Measurements from ENCODE around the gene PIK3R5.

The PIK3R5 gene

DNA sequence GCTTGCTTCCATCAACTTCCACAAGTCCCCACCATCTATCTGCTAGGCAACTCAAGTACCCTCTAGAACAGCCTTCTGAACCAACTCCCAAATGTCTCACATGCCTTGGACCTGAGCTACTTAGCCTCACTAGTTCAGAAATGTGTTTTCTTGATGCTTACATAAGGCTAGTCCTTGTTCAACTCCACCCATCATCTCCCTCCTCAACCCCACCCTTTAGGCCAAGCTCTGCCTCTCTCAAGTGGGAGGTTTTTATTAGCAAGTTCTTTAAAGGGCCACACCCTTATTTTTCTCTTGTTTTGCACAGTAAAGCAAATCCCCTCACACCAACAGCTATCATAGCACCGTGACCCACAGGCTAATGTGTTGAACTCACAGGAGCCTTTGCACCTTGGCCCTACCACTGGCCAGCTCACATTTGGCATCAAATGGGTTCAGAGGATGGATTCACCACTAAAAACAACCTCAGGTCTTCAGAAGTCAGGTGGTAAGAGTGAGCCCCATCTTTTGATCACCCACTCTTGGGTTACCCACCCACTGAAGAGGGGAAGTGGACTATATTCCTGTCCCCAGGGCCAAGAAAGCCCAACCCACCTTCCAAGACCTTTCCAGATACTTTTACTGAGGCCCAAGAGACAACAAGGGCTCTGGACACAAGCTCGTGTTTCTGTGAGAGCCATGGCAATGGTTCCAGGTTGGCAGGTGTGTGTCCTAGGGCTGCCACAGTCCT, 12.2 kb downstream of the PIK3R5 start:
- no peak for DNase-seq (ENCODE audit: low read depth)

- no peak for DNase-seq (ENCODE audit: low read depth)
Measured at GRCh38 chr17:8952191-8952590, 13.3 kb downstream of the PIK3R5 start.

GRCh38 chr17:8951206-8951605, 14.3 kb downstream of the PIK3R5 start:
- DNase-seq (ENCODE audit: low read depth): no peak

- no peak for DNase-seq (ENCODE audit: low read depth)
Measured at GRCh38 chr17:8949061-8949661, 16.3 kb downstream of the PIK3R5 start.

DNA sequence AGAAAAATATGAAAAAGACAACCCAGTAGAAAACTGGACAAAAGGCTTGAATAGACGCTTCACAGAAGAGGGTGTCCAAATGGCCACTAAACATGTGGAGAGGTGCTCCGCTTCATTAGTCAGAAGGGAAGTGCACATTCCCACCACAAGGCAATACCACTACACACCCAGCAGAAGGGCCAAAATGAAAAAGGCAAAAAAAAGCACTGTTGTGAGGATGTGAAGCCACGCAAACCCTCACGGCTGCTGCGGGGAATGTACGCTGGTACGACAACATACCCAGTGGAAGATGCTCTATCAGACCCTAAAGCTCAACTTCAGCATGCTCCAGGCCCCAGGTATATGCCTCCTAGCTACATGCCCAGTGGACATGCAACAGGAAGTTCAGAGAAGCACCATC, 17.0 kb downstream of the PIK3R5 start:
- no peak for DNase-seq (ENCODE audit: low read depth)

GRCh38 chr17:8947201-8947600, 18.3 kb downstream of the PIK3R5 start:
- no peak for DNase-seq (ENCODE audit: low read depth)

GRCh38 chr17:8946476-8946875, 19.0 kb downstream of the PIK3R5 start:
- DNase-seq (ENCODE audit: low read depth): no peak

DNA sequence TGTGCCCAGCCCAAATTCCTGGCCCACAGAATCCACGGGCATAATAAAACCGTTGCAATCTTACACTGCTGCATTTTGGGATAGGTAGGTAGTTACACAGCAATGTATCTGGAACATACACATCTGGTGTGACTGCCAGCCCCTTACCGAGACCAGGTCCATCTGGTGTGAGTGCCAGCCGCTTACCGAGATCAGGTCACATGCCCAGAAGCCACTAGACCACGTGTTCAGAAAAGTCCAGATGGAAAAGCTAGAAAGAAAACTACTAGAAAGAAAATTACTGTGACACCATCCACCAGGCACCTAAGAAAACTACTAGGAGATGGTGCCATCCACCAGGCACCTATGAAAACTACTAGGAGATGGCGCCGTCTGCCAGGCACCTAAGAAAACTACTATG, 19.4 kb downstream of the PIK3R5 start:
- no peak for DNase-seq (ENCODE audit: low read depth)

- DNase-seq (ENCODE audit: low read depth): no peak
Measured at GRCh38 chr17:8944748-8945147, 20.8 kb downstream of the PIK3R5 start.

- no peak for DNase-seq (ENCODE audit: low read depth)
Measured at GRCh38 chr17:8944083-8944482, 21.4 kb downstream of the PIK3R5 start.

DNA sequence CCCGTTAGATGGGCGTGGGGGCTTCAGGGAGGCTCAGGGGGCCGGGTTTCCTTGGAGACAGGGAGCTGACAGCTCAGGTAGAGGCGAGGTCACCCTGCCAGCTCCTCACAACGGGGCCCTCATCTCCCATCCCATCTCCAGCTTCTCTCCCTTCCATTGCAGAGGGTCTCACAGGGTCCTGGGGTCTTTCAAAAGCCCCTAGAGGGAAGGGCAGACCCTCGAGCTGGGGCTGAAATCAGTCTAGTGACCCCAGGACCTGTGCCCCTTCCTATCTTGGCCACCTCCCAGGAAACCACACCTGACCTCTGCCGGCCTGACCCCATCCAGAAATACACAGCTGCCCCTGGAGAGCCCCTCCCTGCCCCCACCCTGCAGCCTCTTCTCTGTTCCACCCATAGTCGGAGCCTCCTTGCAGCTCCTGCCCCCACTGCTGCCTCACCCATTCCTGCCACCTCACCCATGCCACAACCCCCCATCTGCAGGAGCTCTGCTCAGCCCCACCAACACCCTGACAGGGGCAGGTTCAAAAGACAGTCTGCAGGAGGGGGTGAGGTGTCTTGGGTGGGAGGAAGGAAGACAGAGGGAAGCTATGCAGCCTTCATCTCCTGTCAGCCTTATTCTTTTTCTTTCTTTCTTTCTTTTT, 23.4 kb downstream of the PIK3R5 start:
- no peak for DNase-seq (ENCODE audit: low read depth)

DNA sequence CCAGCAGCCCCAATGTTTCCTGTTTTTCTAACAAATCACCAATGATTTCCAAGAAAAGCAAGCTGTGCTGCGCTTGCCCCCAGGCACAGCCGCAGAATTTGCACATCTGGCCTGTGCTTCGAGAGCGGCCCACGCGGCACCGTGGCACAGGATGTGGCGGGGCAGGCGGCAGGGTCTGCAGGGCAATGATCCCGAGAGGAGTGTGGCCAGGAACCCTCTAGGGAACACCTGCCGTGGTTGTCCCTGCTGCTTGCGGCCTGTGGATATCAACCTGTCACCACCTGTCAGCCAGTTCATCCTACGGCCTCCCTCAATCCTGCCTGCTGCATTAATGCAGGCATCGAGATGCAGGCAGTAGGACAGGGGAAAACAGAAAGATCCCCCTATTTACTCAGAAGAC, 24.0 kb downstream of the PIK3R5 start:
- DNase-seq (ENCODE audit: low read depth): no peak

DNA sequence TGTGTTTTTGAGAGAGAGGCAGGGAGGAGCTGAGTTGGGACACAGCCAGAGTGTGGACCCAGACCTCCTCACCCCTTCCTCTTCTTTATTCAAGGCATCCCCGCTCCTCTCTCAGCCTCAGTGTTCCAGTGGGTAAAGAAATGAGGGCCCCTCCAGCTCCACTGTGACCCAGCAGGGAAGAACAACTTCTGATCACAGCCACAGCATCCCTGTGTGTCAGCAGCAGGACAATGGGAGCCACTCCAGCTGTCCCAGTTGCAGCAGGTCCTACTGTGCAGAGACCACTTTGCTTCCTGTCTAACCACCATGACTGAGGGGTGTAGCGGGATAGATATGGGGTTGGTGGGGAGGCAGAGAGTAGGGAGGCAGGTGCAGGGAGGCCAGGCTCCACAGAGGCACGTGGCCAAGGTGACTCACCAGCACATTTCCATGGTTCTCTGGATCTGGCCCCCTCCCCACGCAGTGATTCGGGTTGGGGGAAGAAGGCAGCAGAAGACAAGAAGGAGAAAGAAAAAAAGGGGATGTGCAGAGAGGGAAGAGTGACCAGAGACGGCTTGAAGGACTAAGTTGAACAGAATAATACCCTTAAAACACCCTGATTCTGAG, 24.5 kb downstream of the PIK3R5 start:
- no peak for DNase-seq (ENCODE audit: low read depth)

DNA sequence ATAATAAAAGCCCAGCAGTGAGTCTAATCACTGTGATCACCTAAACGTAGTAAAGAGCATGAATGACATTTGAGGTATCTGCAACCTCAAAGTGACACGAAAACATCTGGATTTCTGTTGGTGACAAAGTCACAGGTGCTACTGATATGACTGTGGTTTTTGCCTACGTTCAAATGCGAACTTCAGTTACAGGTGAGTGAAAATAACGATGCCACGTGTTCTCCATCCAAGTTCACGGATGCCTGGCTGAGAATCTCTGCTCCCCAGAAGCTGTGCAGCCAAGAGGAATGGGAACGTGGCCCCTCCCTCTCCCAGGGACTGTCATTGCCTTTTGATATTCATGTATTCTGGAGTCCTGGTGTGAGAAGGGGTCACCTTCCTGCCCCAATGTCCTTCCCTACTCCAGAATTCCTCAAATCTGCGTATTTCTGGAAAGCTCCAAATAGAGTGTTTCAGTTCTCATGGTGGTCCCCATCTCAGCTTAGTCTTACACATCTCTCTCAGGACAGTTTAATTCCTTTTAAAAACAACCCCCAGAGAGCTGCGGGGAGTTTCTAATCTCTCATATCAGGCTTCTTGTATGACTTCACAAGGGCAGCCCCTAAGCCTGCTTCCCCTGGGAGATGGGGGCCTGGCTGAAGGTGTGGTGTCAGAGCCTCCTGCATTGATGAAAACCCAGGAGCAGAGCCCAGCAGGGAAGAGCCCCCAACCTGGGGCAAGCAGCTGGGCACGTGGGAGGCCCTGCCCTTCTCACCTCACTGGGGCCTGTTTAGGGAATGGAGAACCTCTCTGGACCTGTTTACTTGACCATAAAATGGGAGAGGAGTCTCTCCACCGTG, 25.8 kb downstream of the PIK3R5 start:
- no peak for DNase-seq (ENCODE audit: low read depth)

DNA sequence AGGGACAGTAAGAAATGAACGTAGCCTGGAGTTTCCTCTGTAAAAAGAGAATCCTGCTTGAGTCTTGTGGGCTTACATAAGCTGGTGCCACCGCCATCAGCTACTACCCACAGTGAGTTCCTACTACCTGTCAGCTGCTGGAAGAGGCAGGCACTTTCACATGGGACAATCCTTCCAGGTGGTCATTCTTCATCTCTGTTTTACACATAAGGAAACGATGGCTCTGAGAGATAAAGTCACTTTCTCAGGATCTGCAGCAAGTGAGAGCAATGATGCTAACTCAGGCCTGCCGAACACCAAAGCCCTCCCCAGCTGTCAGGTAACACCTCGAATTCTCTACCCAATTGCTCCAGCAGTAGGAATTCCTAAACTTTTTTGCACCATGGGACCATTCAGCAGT, 26.6 kb downstream of the PIK3R5 start:
- no peak for DNase-seq (ENCODE audit: low read depth)

DNA sequence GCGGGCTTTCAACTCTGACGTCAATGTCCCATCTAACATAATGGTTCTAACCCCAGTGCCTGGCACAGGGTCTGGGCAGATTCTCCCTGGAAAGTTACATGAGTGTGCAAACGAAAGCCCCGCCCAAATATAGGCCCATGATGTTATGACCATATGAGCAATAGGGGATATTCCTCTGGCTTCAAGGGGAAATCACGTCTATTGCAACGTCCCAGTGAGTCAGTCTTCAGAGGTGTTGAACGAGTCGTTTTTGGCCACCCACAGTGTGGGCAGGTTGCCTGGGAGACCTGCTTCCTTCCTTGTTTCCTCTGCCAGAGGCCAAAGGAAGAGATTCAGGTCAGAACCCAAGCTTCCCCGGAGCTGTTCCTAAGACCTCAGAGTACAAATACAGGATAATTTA, 30.3 kb downstream of the PIK3R5 start:
- peak; percentile 59 for DNase-seq (ENCODE audit: low read depth)

- DNase-seq (ENCODE audit: low read depth): no peak
Measured at GRCh38 chr17:8934346-8934745, 31.2 kb downstream of the PIK3R5 start.

- no peak for DNase-seq (ENCODE audit: low read depth)
Measured at GRCh38 chr17:8930649-8931048, 34.9 kb downstream of the PIK3R5 start.

GRCh38 chr17:8928347-8928746, 37.2 kb downstream of the PIK3R5 start:
- DNase-seq (ENCODE audit: low read depth): no peak

GRCh38 chr17:8927395-8927794, 38.1 kb downstream of the PIK3R5 start:
- DNase-seq (ENCODE audit: low read depth): no peak

- no peak for DNase-seq (ENCODE audit: low read depth)
Measured at GRCh38 chr17:8925808-8926207, 39.7 kb downstream of the PIK3R5 start.

DNA sequence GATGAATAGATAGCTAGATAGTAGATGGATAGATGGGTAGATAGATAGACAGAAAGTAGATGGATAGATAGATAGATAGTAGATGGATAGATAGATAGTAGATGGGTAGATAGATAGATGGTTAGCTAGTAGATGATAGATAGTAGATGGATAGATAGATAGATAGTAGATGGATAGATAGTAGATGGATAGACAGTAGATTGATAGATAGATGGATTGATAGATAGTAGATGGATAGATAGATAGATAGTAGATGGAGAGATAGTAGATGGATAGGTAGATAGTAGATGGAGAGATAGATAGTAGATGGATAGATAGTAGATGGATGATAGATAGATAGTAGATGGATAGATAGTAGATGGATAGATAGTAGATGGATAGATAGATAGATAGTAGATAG, 40.4 kb downstream of the PIK3R5 start:
- DNase-seq (ENCODE audit: low read depth): no peak
